T-helper 2 cell treated with Interferon-gamma antibody and Interleukin-4, amounts not matched to agents 5 μg/mL and 100 μg/mL, for 36 hours (primary cell): ENCODE data around the gene ETV2.

Experiments
- DNase-seq: peaks from one replicate; pipeline ENCODE4 v3.0.0; 2021; ENCODE audit warnings: low spot score
- H3K27ac Mint-ChIP-seq: one replicate; pipeline ENCODE4 v1.8.0; 2021; ENCODE audit warnings: mild to moderate bottlenecking, mixed read lengths
- H3K27me3 Mint-ChIP-seq: one replicate; pipeline ENCODE4 v1.8.0; 2021; ENCODE audit warnings: low read depth, mixed read lengths
- H3K36me3 Mint-ChIP-seq: one replicate; pipeline ENCODE4 v1.8.0; 2021; ENCODE audit warnings: low read depth, mixed read lengths
- H3K4me1 Mint-ChIP-seq: one replicate; pipeline ENCODE4 v1.8.0; 2021; ENCODE audit warnings: low read depth, mixed read lengths
- H3K4me3 Mint-ChIP-seq: one replicate; pipeline ENCODE4 v1.8.0; 2022; ENCODE audit warnings: mild to moderate bottlenecking, moderate library complexity, mixed read lengths
- H3K9me3 Mint-ChIP-seq: one replicate; pipeline ENCODE4 v1.8.0; 2021; ENCODE audit warnings: mixed read lengths

ETV2 gene

DNA sequence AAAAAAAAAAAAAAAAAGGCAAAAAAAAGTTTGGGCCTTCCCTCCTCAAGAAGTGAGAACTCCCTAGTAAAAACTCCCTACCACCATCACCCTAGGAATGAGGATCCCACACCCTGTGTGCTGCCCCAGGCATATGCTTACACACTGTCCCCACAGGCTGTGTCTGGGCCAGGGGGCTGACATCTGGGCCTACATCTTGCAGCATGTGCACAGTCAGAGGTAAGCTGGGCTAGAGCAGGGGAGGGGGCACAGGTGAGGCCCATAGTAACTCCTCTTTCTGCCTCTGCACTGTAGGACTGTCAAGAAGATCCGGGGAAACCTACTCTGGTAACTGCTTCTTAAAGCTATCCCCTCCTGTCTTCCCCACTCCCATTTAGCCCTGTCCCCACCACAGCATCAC is 28.0 kb upstream of the ETV2 start:
- Mint-ChIP-seq H3K4me3 (peak overlapping the region; percentile 88), H3K36me3 (peaks cover 13% of the 10 kb centered on the region), H3K27me3 (no peaks in the 10 kb centered on the region), H3K9me3 (peaks cover 4% of the 10 kb centered on the region), H3K27ac (peak overlapping the region; percentile 94), H3K4me1 (peaks cover 20% of the 10 kb centered on the region)
- DNase-seq = no peak

GRCh38 chr19:35615036-35615435 is 26.5 kb upstream of the ETV2 start:
- H3K27ac Mint-ChIP-seq = no peak overlapping the region
- no peak for DNase-seq
- H3K4me1 Mint-ChIP-seq = peaks cover 14% of the 10 kb centered on the region
- peaks cover 11% of the 10 kb centered on the region for H3K36me3 Mint-ChIP-seq
- H3K27me3 Mint-ChIP-seq = no peaks in the 10 kb centered on the region
- H3K4me3 Mint-ChIP-seq = no peak overlapping the region
- no peaks in the 10 kb centered on the region for H3K9me3 Mint-ChIP-seq

DNA sequence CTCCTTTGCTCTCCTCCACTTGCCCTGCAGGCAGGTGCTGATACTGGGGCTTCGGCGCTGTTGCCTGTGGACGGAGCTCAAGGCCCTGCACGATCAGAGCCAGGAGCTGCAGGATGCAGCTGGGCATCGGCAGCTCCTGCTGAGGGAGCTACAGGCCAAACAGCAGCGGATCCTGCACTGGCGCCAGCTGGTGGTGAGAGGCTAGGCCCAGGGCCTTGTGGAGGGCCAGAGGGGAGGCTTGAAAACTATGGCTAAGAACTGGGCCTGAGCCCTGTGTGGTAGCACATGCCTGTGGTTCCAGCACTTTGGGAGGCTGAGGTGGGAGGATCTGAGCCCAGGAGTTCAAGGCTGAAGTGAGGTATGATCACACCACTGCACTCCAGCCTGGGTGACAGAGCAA is 22.7 kb upstream of the ETV2 start:
- DNase-seq = no peak
- Mint-ChIP-seq H3K4me1 (no peaks in the 10 kb centered on the region), H3K4me3 (no peak overlapping the region), H3K9me3 (no peaks in the 10 kb centered on the region), H3K27ac (peak overlapping the region; percentile 45), H3K36me3 (peaks cover 16% of the 10 kb centered on the region), H3K27me3 (no peaks in the 10 kb centered on the region)

GRCh38 chr19:35619290-35619923 is 22.1 kb upstream of the ETV2 start:
- peaks cover 15% of the 10 kb centered on the region for H3K36me3 Mint-ChIP-seq

GRCh38 chr19:35620001-35620400 is 21.5 kb upstream of the ETV2 start:
- no peak overlapping the region for H3K4me3 Mint-ChIP-seq

More at GRCh38 chr19:35619290-35619923, 22.1 kb upstream of the ETV2 start:
- H3K27ac Mint-ChIP-seq = no peak overlapping the region
- DNase-seq = no peak
- H3K9me3 Mint-ChIP-seq = no peaks in the 10 kb centered on the region
- H3K4me1 Mint-ChIP-seq = no peaks in the 10 kb centered on the region
- H3K27me3 Mint-ChIP-seq = no peaks in the 10 kb centered on the region
- H3K4me3 Mint-ChIP-seq = no peak overlapping the region

GRCh38 chr19:35621708-35622107 is 19.8 kb upstream of the ETV2 start:
- no peaks in the 10 kb centered on the region for H3K4me1 Mint-ChIP-seq
- DNase-seq = no peak
- peak overlapping the region; percentile 72 for H3K27ac Mint-ChIP-seq
- peaks cover 5% of the 10 kb centered on the region for H3K36me3 Mint-ChIP-seq
- no peaks in the 10 kb centered on the region for H3K27me3 Mint-ChIP-seq
- no peak overlapping the region for H3K4me3 Mint-ChIP-seq
- no peaks in the 10 kb centered on the region for H3K9me3 Mint-ChIP-seq

More at GRCh38 chr19:35620001-35620400, 21.5 kb upstream of the ETV2 start:
- Mint-ChIP-seq H3K27ac (no peak overlapping the region), H3K9me3 (no peaks in the 10 kb centered on the region), H3K27me3 (no peaks in the 10 kb centered on the region), H3K4me1 (no peaks in the 10 kb centered on the region), H3K36me3 (peaks cover 13% of the 10 kb centered on the region)
- no peak for DNase-seq

GRCh38 chr19:35622750-35623149 is 18.8 kb upstream of the ETV2 start:
- H3K9me3 Mint-ChIP-seq = no peaks in the 10 kb centered on the region
- DNase-seq = no peak
- no peaks in the 10 kb centered on the region for H3K4me1 Mint-ChIP-seq
- peak overlapping the region; percentile 4 for H3K27ac Mint-ChIP-seq
- H3K27me3 Mint-ChIP-seq = no peaks in the 10 kb centered on the region
- peaks cover 5% of the 10 kb centered on the region for H3K36me3 Mint-ChIP-seq
- H3K4me3 Mint-ChIP-seq = no peak overlapping the region

DNA sequence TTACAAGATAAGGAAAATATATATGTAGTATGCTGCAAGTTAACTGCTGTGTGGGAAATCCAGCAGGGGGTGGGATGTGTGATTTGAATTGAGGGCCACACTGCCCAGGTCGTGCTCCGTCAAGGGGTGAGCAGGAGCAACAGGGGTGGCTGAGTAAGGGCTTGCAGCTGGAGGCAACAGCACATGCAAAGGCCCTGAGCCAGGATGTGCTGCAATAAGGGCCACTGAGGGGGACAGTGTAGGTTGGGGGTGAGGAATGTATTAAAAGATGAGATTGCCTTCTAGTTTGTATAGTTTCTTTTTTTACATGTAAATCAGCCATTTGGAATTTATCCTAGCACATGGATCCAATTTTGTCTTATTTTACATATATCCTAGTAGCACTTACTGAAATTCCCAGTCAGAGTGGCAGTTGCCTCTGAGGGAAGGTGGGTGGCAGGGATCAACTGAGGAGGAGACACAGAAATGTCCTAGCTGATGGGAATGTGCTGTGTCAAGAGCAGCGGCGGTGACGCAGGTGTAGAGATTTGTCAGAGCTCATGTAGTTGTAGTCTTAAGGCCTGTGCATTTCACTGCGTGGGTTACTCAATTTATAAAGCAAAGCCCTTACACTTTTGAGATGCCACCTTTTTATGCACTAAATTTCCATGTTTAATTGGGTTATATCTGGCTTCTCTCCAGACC is 18.1 kb upstream of the ETV2 start:
- DNase-seq = no peak
- H3K9me3 Mint-ChIP-seq = no peaks in the 10 kb centered on the region
- H3K27me3 Mint-ChIP-seq = no peaks in the 10 kb centered on the region
- H3K4me3 Mint-ChIP-seq = no peak overlapping the region
- H3K4me1 Mint-ChIP-seq = peaks cover 2% of the 10 kb centered on the region
- H3K27ac Mint-ChIP-seq = no peak overlapping the region
- peaks cover 5% of the 10 kb centered on the region for H3K36me3 Mint-ChIP-seq

DNA sequence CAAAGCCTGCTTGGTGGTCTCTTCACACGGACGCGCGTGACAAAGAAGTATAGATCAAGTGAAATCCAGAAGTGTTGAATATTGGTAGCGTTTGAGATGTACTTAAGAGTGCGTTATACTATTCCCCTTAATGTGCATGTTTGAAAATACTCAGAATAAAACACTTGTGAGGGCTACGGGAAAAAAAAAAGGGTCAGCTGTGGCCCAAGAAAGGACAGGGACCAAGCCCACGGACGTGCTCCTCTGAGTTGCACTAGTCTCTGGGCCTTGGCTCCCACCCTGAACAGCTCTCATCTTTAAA is 13.3 kb upstream of the ETV2 start:
- DNase-seq = no peak
- Mint-ChIP-seq H3K4me3 (peak overlapping the region; percentile 99), H3K27me3 (no peaks in the 10 kb centered on the region), H3K4me1 (peaks cover 8% of the 10 kb centered on the region), H3K36me3 (peaks cover 27% of the 10 kb centered on the region), H3K27ac (peak overlapping the region; percentile 99), H3K9me3 (no peaks in the 10 kb centered on the region)

DNA sequence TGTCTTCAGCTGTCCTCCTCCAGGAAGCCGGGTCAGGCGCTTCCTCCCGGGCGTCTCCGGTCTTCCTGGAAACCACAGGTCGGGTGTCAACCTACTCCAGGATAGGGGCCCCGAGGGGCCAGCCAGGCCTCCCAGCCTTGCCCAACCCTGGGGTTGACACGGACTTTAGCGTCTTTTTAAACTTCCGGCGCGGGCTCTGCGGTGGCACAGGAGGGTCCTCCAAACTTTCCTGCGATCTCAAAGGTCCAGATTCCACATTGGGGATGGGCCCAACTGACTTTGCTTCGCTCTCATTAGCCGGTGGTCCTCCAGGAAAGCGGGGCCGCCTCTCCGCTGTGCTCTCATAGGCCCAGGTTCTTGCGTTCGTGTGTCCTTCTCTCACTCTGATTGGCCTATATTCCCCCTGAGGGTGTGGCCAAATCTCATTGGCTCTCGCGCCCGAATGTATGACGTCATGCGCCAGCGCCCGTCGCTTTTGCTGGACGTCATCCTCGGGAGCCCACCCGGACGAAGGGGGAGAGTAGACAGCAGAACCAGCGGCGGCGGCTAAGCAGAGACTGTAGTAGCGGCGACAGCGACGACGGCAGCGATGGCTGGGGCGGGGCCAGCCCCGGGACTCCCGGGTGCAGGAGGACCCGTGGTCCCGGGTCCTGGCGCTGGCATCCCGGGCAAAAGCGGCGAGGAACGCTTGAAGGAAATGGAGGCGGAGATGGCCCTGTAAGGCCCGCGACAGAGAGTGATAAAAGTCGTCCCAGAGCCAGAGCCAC is 12.8 kb upstream of the ETV2 start, which contains the start of gene RBM42:
RBM42 (plus strand) TSS at position 472 of the 767 bp plus-strand sequence; CDS start at position 590, 118 bp downstream.
- Mint-ChIP-seq H3K27ac (peak within 1 kb of the TSS; percentile 99), H3K36me3 (peaks cover 30% of the 10 kb centered on the region), H3K27me3 (no peaks in the 10 kb centered on the region), H3K9me3 (no peaks in the 10 kb centered on the region), H3K4me1 (peaks cover 8% of the 10 kb centered on the region), H3K4me3 (peak within 1 kb of the TSS; percentile 99)
- DNase-seq = peak; percentile 96

DNA sequence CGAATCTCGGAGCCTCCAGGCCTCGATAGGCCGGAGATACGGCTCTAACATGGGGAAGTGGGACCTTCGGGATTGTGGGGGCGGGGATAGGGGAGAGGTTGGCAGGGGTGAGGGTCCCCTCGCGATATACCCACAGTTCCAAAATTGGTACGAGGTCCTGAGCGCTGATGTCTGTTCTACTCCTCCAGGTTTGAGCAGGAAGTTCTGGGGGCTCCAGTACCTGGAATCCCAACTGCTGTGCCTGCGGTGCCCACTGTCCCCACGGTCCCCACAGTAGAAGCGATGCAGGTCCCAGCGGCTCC is 12.3 kb upstream of the ETV2 start:
- peaks cover 8% of the 10 kb centered on the region for H3K4me1 Mint-ChIP-seq
- peak overlapping the region; percentile 99 for H3K27ac Mint-ChIP-seq
- H3K36me3 Mint-ChIP-seq = peaks cover 33% of the 10 kb centered on the region
- H3K9me3 Mint-ChIP-seq = no peaks in the 10 kb centered on the region
- H3K4me3 Mint-ChIP-seq = peak overlapping the region; percentile 99
- H3K27me3 Mint-ChIP-seq = no peaks in the 10 kb centered on the region
- DNase-seq = no peak

DNA sequence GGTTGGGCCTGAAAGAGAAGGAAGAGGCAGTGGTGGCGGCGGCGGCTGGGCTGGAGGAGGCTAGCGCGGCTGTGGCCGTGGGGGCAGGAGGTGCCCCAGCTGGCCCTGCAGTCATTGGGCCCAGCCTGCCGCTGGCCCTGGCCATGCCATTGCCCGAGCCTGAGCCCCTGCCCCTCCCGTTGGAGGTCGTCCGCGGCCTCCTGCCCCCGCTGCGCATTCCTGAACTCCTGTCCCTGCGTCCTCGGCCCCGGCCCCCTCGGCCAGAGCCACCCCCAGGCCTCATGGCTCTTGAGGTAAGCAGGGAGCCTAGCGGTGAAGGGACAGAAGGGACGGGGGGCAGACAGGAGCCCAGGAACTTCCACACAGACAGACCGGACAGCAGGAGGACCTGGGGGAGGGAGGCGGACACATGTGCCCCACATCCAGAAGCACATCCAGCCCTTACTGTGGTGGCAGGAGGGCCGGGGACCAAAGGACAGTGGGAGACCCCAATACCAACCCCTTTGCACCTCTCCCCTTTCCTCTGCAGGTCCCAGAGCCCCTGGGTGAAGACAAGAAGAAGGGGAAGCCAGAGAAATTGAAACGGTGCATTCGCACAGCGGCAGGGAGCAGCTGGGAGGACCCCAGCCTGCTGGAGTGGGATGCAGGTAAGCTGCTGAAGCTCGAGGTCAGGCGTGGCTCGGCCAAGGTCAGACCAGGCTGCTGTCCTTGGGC is 7.7 kb upstream of the ETV2 start:
- no peaks in the 10 kb centered on the region for H3K27me3 Mint-ChIP-seq
- no peak overlapping the region for H3K4me3 Mint-ChIP-seq
- DNase-seq = no peak
- peaks cover 5% of the 10 kb centered on the region for H3K4me1 Mint-ChIP-seq
- no peaks in the 10 kb centered on the region for H3K9me3 Mint-ChIP-seq
- H3K36me3 Mint-ChIP-seq = peaks cover 51% of the 10 kb centered on the region
- H3K27ac Mint-ChIP-seq = no peak overlapping the region

- H3K27ac Mint-ChIP-seq = no peak overlapping the region
- no peak for DNase-seq
- no peaks in the 10 kb centered on the region for H3K9me3 Mint-ChIP-seq
- no peaks in the 10 kb centered on the region for H3K27me3 Mint-ChIP-seq
- no peak overlapping the region for H3K4me3 Mint-ChIP-seq
- H3K4me1 Mint-ChIP-seq = peaks cover 7% of the 10 kb centered on the region
- H3K36me3 Mint-ChIP-seq = peaks cover 41% of the 10 kb centered on the region
Measured at GRCh38 chr19:35636651-35637050, 4.9 kb upstream of the ETV2 start.

- no peaks in the 10 kb centered on the region for H3K27me3 Mint-ChIP-seq
- no peaks in the 10 kb centered on the region for H3K9me3 Mint-ChIP-seq
- no peak overlapping the region for H3K27ac Mint-ChIP-seq
- peaks cover 8% of the 10 kb centered on the region for H3K4me1 Mint-ChIP-seq
- H3K4me3 Mint-ChIP-seq = no peak overlapping the region
- H3K36me3 Mint-ChIP-seq = peaks cover 36% of the 10 kb centered on the region
- DNase-seq = no peak
Measured at GRCh38 chr19:35637165-35637564, 4.4 kb upstream of the ETV2 start.
